GM20431 (cell line): ENCODE results near the gene NKAIN4.

Source experiments
- in situ Hi-C: fragments of 300-500 bp; cut with MseI, MboI; formaldehyde crosslinking; loops from one replicate; pipeline ENCODE4 v1.15.0; 2020; ENCODE audit warnings: low sequenced_read_pairs; ENCODE audit not compliant: unreplicated experiment

NKAIN4 gene

DNA sequence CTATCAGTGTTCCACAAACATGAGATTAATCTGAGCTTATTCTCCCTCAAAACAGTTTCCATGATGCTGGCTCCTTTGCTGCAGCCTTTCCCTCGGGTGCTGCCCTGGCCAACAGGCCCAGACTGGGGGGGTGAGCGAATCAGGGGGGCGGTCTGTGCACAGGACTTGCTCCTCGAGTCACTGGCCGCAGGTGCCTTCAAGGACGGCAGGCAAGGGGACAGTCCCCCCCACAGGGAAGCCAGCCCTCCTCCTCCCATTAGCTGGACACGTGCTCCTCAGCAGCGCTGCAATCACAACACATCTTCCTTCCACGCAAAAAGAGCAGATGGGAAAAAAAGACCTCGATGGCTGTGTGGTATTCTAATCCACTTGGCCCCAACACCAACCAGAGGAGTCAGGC lies 48.4 kb downstream of the NKAIN4 start:
- in situ Hi-C loops: no loop called here

DNA sequence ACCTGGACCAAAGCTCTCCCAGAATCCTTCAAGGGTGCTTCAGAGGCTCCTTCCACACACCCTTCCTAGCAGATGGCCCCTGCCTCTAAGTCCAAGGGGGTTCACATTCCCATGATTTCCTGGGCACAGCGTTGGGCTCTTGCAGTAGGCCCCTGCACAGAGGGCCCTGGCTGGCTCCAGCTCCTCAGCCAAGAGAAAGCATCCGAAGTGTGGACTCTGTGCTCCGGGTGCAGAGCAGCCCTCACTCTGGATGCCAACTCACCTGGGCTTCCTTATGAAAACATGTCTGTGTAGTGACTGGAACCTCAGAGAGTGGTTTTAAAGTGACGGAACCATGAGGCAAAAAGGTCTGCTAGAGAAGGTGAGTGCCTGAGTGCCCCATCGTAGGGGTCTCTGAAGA lies 49.9 kb downstream of the NKAIN4 start:
- in situ Hi-C loops: no loop called here

GRCh38 chr20:63202811-63203526 lies 51.3 kb downstream of the NKAIN4 start:
- in situ Hi-C loops: no loop called here

- in situ Hi-C loops: no loop called here
Observed at GRCh38 chr20:63202021-63202420, 52.2 kb downstream of the NKAIN4 start.

DNA sequence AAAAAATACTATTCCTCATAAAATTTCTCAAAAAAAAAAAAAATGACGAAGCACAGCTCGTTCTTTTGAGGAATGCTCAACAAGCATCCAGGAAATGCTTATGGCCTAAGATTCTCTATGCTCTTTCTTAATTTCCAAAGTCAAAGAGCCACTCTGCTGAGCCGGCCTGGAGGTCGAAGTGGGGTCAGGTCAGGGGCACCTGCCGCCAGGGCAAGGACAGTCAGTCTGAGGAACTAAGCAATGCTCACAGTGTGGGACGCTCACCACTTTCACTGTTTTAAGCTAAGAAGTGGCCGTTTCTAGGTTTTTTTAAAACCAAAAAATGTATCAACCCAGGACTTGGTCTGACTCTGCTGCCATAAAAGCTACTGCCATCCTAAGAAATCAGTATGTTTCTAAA lies 55.7 kb downstream of the NKAIN4 start:
- in situ Hi-C loops: no loop called here

DNA sequence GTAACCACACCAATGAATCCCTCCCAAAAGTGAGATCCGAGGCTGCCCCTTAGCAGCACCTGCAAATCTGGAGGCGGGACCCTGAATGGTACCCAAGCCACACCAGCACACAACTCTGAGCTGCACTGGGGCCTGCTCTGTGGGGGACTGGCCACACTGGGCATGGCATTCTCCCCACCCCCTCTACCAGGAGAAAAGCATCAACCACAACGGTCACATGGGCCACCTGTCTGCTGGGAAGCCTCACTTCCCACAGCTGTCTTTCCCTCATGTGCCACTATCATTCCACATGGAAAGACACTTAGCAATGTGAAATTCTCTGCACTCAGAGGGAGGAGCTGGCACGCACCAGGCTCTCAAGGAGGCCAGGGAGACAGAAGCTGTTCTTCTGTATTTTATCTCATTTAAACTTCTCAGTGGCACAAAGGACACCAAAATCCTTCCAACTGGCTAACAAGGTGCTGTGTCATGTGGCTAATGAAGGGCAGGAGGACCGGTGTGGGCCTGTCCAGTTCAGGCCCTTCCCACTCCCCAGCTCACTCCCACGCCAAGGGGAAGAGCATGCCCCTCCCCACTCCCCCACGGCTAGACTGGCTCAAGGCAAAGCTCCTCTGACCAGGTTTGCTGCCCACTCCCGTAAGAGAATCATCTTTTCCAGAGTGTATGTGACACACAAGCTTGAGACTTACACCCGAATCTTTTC lies 57.3 kb downstream of the NKAIN4 start:
- in situ Hi-C loops: no loop called here

- in situ Hi-C loops: no loop called here
Observed at GRCh38 chr20:63194797-63195173, 59.5 kb downstream of the NKAIN4 start.

GRCh38 chr20:63194007-63194796 lies 60.1 kb downstream of the NKAIN4 start:
- in situ Hi-C loops: no loop called here

DNA sequence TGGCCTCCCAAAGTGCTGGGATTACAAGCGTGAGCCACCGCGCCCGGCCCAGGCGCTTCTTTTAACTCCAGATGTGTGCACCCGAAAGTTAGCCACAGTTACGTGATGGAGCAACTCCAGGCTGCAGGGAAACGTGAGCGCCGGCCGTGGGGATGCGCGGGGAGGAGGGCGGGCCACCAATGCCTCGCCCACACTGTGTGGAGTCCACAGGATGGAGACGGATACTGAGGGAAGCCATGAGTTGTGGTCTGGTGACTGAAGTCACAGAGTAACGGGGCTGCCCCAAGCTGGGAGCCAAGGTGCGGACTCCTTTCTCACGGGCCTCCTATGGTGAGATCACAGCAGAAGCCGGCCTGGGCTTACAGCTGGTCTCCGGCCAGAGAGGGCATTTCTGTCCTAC lies 61.5 kb downstream of the NKAIN4 start:
- in situ Hi-C loops: no loop called here

DNA sequence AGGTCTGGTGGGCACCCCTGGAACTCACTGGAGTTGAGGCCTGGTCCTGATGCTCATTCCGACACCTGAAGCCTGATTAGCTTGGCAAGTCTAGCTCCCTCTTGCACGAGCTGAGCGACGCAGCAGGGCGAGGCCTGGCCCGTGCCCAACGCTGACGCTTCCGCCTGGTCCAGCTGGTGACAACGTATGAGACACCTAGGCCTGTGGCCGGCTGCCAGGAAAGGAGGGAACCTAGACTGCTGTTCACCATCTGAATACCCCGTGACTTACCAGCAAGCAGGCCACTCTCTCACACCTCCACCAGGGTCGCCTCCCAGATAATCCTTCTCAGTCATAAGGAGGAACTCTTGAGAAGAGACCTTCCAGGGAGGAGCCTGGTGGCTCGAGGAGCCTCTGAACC lies 62.9 kb downstream of the NKAIN4 start:
- in situ Hi-C loops: no loop called here

- in situ Hi-C loops: no loop called here
Observed at GRCh38 chr20:63190828-63191227, 63.4 kb downstream of the NKAIN4 start.
